ES-I3 (cell line): ENCODE data around the gene STXBP6.

Experiments
- H3K36me3 ChIP-seq: 2 replicates; pipeline ENCODE4 v1.6.1; 2013; ENCODE audit warnings: mild to moderate bottlenecking, low read length, control low read depth, moderate library complexity; ENCODE audit not compliant: insufficient read depth
- H3K4me1 ChIP-seq: 2 replicates; pipeline ENCODE4 v1.6.1; 2013; ENCODE audit warnings: mild to moderate bottlenecking, control low read depth, low read length; ENCODE audit not compliant: insufficient read depth
- H3K9ac ChIP-seq: 2 replicates; pipeline ENCODE4 v1.6.1; 2013; ENCODE audit warnings: low read depth, mild to moderate bottlenecking, low read length, moderate library complexity
- H3K9me3 ChIP-seq: 2 replicates; pipeline ENCODE4 v1.6.1; 2013; ENCODE audit warnings: mild to moderate bottlenecking, low read length, moderate library complexity; ENCODE audit not compliant: control insufficient read depth, insufficient read depth

Gene STXBP6

DNA sequence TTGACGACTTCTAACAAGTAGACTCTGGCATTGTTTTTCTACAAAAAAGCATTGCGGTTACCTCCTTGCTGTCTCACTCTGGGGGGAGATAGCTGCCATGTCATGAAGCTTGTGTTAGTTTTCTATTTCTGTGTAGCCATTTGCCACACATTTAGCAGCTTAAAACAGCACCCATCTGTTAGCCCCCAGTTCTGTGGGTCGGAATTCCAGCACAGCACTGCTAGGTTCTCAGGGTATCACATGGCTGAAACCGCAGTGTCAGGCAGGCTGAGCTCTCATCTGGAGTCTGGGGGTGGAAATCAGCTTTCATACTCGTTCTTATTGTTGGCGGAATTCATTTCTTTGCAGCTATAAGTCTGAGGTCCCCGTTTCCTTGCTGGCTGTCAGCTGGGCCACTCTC lies 19.9 kb upstream of the STXBP6 start:
- Histone ChIP-seq H3K4me1 (no peaks in the 10 kb centered on the region), H3K9me3 (no peaks in the 10 kb centered on the region), H3K9ac (no peak overlapping the region), H3K36me3 (no peaks in the 10 kb centered on the region)

DNA sequence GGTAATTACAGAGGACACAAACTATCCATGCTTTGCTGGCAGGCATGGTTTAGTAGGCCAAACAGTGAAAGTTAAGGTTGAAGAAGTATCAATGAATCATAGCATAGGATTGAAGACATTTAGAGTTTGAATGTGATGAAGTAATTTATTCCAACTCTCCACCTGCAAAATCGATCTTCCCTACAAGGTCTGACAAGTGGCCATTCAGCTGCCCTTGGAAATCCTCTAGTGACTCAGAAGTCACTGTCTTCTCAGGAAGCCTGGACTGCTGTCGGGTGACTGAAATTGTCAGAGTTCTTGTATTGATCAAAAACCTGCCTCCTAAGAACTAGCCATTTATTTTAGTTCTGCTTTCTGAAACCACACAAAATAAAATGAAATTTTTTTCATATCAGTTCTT lies 17.7 kb upstream of the STXBP6 start:
- Histone ChIP-seq H3K4me1 (no peaks in the 10 kb centered on the region), H3K36me3 (no peaks in the 10 kb centered on the region), H3K9me3 (no peaks in the 10 kb centered on the region), H3K9ac (no peak overlapping the region)

DNA sequence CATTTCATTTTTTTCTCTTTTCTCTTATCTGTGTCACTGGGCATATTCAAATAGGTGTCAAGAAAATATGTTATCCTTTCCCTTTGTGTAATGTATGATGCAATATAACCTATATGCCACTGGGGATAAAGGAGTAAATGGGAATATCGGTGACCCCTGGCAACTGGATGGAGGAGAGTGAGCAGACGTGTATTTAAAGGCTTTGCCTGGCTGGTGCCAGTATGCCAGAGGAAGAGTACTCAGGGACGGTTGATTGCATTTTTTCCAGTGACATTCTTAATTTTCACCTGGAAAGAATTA lies 12.0 kb upstream of the STXBP6 start:
- Histone ChIP-seq H3K9ac (no peak overlapping the region), H3K4me1 (no peaks in the 10 kb centered on the region), H3K9me3 (no peaks in the 10 kb centered on the region), H3K36me3 (no peaks in the 10 kb centered on the region)

DNA sequence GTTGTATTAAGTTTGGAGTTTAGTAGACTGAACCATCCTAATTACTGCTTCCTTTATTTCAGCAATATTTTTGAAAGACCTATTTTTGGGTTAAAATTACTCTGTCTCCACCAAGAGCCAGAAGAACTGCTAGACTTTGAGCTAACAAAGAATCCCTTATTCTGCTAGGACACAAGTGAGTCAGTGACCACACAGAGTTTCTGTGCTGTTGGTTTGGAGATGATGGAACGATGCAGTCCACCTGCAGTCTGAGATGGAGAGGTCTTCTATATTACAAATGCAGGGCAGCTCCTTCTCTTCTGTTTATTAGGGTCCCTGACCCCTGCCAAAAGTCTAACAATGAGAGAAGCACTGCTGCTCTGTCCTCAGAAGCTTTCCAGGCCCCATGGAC lies 6.7 kb upstream of the STXBP6 start:
- no peaks in the 10 kb centered on the region for H3K36me3 ChIP-seq
- H3K4me1 ChIP-seq: peaks cover 10% of the 10 kb centered on the region; the same call in 1 of the 2 replicates
- H3K9ac ChIP-seq: no peak overlapping the region
- H3K9me3 ChIP-seq: no peaks in the 10 kb centered on the region

DNA sequence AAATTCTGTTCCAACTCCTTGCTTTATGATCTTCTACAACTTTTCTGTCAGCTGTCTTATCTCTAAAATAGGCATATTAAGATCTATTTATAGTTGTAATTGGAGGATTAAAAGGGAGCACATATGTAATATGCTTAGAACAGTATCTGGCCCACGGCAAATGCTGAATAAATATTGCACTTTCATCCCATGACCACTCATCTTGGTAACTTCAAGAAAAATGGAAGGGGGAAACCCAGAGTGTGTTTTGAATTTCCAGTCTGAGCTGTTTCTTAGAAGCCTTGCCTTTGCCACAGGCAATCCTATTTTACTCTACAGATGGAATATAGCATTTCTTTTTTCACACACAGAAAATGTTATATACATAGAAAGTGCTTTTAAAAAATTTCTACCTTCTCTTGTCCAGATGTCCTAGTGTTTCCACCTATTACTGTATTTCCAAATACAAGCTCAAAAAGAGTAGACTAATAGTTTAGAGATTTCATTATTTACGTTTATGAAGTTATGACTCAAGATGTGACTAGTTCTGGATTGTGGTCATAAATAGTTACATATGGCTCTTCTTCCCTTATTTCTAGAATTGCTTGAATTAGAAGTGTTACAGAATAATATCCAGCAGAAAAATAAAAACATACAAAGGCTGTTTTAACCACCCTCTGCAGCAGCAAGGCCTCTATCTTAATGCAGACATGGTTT lies 6.2 kb upstream of the STXBP6 start:
- Histone ChIP-seq H3K36me3 (no peaks in the 10 kb centered on the region), H3K9me3 (no peaks in the 10 kb centered on the region), H3K4me1 (peaks cover 15% of the 10 kb centered on the region; the same call in 1 of the 2 replicates), H3K9ac (no peak overlapping the region)

DNA sequence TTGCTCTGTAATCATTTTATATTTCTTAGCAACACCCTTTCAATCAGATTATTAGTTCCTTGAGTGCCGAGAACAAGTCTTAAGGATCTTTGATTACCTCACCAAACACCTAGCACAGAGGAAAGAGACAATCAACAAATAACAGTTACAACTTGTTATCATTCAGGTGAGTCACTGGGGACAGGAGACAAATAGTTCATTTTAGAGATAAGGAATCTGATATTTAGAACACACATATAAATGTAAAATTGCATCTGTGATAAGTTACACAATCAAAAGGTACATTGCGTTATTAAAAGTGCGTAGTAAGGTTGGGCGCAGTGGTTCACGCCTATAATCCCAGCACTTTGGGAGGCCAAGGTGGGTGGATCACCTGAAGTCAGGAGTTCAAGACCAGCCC lies 5.1 kb upstream of the STXBP6 start:
- Histone ChIP-seq H3K4me1 (peaks cover 22% of the 10 kb centered on the region), H3K9ac (no peak overlapping the region), H3K36me3 (no peaks in the 10 kb centered on the region), H3K9me3 (no peaks in the 10 kb centered on the region)

DNA sequence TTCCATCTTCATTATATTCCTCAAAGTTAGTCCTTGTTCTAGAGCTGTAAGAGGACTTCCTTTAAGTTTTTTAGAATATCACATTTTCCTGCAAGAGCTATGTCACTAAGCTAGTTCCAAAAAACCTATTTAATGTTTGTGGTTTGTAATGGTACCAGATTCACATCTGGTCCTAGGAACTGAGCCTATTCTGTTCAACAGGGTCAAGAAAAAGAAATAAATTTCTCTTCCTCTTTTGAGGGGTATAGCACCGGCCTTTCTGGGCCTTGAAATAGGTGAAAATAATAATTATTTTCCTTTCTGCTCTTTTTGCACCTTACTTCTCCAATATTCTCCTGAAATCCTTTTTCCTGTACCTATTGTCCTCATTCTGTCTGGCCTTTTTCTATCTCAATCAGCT lies 3.6 kb upstream of the STXBP6 start:
- no peaks in the 10 kb centered on the region for H3K9me3 ChIP-seq
- H3K9ac ChIP-seq: no peak overlapping the region
- H3K4me1 ChIP-seq: peaks cover 22% of the 10 kb centered on the region
- H3K36me3 ChIP-seq: no peaks in the 10 kb centered on the region

DNA sequence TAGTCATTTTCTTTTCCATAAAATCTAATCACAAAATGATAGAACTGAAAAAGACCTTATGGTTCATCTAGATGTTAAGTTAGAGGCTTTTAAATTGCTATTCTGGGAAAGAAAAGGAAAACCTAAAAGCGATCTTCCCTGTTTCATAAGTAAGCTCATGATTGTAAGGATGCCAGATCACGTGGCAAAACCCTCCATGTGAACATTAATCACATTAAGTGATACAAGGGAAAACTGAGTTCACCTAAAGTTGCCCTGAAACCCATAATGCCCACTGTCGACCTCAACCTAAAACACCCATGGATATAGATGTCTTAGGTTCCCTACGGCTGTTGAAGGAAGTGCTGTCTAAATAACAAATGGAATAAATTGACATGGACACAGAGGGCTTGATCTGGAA lies 3.0 kb upstream of the STXBP6 start:
- H3K9ac ChIP-seq: no peak overlapping the region
- peaks cover 22% of the 10 kb centered on the region for H3K4me1 ChIP-seq
- no peaks in the 10 kb centered on the region for H3K36me3 ChIP-seq
- no peaks in the 10 kb centered on the region for H3K9me3 ChIP-seq

DNA sequence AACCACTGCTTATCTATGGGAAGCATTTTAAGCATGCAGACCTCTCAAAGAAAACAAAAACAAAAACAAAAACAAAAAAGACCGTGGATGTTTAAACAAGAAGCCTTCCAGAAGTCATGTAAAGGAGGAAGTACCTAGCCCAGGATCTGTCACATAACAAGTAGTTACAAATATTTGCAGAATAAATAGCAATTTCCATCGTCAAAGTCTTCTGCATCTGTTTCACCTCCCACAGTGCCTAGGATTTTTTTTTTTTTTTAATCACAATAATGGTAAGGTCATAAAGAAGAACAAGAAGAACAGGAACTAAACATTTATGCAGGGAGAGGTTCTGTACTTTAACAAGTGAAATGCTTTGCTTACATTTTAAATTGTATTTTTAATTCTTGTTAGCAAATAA lies 2.4 kb upstream of the STXBP6 start:
- peaks cover 22% of the 10 kb centered on the region for H3K4me1 ChIP-seq
- no peaks in the 10 kb centered on the region for H3K9me3 ChIP-seq
- H3K9ac ChIP-seq: no peak overlapping the region
- no peaks in the 10 kb centered on the region for H3K36me3 ChIP-seq

DNA sequence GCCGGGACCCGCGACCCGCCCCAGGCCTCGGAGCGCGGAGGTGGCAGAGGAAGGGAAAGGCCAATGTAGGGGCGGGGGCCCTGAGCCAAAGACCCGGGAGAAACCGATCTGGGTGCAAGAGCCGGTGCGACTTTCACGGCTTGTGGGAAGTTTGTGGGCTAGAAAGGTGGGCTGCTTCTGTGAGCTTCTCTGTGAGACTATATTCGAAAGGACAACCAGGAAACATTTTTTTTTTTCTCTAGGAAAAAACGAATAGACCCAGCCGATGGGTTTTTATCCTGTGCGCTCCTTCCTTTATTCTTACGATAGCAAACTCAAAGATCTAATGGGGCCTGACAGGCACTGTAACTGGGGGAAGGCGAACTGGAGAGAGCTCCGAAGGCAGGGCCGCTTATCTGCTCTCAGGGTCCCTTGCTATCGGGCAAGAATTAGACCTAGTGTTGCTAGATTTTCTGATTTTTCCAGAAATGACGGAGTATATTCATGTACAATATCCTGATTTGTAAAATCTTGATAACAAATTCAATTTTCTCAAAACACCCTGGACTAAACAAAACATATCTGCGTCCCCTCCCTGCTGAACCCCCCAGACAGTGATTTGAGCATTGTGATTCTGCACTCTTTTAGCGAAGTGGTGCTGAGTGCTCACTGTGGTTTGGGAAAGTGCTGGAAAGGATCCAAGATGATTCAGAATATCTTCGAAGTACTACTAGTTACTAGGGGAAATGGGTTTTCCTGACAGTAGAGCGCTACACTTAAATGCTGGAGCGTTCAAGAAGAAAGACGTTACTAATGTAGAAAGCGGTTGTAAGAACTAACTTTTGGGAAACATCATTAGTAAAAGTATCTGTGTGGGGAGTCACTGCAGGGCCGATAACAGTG lies 563 bp upstream of the STXBP6 start:
- Histone ChIP-seq H3K9ac (peak overlapping the region; percentile 87), H3K4me1 (peaks cover 22% of the 10 kb centered on the region), H3K9me3 (no peaks in the 10 kb centered on the region), H3K36me3 (no peaks in the 10 kb centered on the region)

DNA sequence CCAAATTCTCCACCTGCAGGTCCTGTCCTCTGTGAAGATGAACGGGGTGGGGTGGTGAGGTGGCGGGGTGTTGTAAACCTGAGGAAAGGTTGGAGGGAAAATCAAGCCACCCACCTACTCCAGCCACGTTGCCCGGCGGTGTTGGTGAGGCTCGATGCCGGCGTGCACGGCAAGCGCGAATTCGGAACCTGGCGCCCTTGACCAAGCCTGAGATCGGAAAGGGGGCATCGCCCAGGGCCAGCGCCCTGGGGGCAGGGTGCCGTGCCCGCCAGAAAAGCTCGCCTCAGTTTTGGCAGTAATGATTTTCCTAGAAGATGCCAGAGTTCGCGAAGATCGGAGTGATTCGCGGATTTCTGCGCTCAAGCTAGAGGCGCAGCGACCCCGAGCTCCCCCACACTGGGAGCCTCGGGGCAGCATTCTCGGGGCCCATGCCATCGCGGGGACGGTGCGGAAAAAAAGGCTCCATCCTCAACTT lies 817 bp downstream of the STXBP6 start:
- Histone ChIP-seq H3K36me3 (no peaks in the 10 kb centered on the region), H3K4me1 (peaks cover 22% of the 10 kb centered on the region), H3K9me3 (no peaks in the 10 kb centered on the region), H3K9ac (peak overlapping the region; percentile 87)

DNA sequence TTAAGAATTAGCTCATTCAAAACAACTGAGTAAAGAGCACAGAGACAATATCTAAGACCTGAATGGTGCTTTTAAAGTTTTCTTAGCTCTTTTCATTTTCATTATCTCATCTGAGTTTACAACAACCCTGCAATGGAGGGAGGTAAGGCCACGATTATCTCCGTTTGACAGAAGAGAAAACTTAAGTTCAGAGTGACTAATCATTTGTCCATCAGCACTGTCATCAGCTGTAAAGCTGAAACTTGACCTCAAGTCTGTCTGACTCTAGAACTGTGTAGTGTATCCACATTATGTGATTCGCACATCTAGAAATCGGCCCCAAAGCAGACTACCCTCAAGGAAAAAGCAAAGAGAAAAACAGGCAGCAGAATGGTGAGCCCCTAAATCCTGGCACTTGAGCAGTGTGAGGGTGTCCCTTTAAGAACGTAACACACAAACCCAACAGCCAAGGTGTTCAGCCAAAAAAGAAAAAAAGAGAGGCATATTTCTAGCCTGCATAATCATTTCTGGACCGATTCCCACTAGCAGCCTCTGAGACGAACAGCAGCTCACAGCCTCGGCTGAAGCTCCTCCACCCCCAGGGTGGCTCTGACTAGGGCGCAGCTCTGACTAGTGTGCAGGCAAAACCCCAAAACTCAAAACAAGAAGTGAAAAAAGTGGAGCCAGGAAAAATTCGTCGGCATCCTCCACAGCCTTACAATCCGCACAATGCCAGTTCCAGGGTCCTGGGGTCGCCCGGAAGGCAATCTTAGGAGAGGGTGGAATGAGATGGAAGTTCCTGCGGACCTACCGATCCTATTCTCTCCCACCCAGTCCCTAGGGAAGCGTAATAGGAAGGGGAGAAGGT lies 1.6 kb downstream of the STXBP6 start:
- Histone ChIP-seq H3K36me3 (no peaks in the 10 kb centered on the region), H3K9ac (peak overlapping the region; percentile 87; the same call in 1 of the 2 replicates), H3K4me1 (peaks cover 22% of the 10 kb centered on the region), H3K9me3 (no peaks in the 10 kb centered on the region)

DNA sequence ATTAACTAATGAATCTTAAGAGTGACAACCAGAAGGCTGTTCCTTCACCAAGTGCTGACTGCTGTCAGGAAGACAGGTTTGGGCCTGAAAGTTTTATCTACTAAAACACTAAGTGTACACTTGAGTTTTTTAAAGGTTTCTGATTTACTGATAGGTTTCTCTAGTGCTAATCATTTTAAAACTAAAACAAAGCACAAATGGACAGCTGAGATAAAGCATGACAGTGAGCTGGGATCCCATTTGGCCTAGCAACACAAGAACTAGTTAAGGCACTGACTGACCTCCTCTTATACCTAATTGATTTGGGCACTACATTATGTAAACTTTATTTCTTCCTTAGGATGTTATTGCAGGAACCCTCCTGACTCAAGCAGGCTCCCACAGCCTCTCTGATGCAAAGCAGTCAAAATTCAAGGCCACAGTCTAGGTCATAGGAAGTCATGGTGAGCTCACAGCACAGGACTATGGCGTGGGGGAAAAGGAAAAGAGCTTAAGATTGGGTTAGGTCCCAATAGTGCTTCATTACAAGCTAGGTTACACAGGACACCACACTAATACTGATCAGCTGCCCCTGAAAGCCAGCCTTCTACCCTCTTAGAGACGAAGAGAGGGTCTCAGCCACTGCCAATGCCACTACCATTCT lies 3.5 kb downstream of the STXBP6 start:
- peaks cover 9% of the 10 kb centered on the region; the same call in 1 of the 2 replicates for H3K4me1 ChIP-seq
- no peaks in the 10 kb centered on the region for H3K9me3 ChIP-seq
- no peaks in the 10 kb centered on the region for H3K36me3 ChIP-seq
- H3K9ac ChIP-seq: no peak overlapping the region

DNA sequence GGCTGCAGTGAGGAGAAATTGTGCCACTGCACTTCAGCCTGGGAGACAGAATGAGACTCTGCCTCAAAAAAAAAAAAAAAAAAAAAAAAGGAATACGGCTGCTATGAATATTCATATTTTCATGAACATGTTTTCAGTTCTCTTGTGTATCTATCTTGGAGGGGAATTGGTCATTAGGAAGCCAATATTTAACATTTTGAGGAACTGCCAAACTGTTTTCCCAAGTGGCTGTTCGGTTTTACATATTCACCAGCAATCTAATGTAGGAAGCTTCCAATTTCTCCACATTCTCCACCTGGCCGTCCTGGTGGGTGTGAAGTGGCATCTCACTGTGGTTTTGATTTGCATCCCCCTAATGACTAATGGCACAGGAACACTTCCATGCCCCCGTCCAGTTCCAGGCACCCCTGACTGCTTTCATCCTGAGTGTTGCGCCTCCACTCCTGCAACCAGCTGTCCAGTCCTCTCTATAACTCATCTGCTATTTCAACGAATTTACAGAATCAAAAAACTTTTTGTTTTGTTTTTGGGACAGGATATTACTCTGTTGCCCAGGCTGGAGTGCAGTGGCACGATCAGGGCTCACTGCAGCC lies 5.7 kb downstream of the STXBP6 start:
- no peaks in the 10 kb centered on the region for H3K4me1 ChIP-seq
- no peak overlapping the region for H3K9ac ChIP-seq
- no peaks in the 10 kb centered on the region for H3K9me3 ChIP-seq
- H3K36me3 ChIP-seq: no peaks in the 10 kb centered on the region
